Measurements from ENCODE around the gene MT1F.

DNA sequence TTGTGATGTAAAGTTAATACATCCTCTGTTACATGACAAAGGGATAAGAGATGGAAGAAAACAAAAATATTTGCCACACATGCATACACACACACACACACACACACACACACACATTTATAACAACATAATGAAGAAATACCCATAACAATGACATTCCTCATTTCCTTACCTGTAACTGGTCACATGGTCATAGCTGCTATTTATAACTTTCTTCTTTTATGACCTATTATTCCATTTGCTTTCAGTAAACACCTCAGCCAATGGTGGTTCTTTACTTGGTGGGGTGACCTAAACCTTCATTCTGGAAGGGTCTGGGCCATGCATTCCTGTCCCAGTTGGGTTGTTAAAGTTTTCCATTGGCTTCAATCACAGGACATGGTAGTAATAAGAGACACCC, 44.1 kb upstream of the MT1F start:
- TF ChIP-seq, protein P1, sequence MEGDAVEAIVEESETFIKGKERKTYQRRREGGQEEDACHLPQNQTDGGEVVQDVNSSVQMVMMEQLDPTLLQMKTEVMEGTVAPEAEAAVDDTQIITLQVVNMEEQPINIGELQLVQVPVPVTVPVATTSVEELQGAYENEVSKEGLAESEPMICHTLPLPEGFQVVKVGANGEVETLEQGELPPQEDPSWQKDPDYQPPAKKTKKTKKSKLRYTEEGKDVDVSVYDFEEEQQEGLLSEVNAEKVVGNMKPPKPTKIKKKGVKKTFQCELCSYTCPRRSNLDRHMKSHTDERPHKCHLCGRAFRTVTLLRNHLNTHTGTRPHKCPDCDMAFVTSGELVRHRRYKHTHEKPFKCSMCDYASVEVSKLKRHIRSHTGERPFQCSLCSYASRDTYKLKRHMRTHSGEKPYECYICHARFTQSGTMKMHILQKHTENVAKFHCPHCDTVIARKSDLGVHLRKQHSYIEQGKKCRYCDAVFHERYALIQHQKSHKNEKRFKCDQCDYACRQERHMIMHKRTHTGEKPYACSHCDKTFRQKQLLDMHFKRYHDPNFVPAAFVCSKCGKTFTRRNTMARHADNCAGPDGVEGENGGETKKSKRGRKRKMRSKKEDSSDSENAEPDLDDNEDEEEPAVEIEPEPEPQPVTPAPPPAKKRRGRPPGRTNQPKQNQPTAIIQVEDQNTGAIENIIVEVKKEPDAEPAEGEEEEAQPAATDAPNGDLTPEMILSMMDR (IDR thresholded peaks at IDR 0.05) = no peak
- TF ChIP-seq POLR2AphosphoS5 (IDR thresholded peaks at IDR 0.05; ENCODE audit: low read depth, low read length) = no peak

All from Panc1 (cell line).